MM.1S (cell line): ENCODE measurements around the gene GFRA3.

Experiments
- DNase-seq: peaks from one replicate; pipeline ENCODE4 v3.0.0-alpha.2; 2015
- H2AFZ ChIP-seq: fragments of 300-600 bp; sonication (generic); 2 replicates; pipeline ENCODE4 v1.6.0; 2016; ENCODE audit warnings: antibody characterized with exemption, low read length
- H3F3A ChIP-seq: fragments of 300-600 bp; sonication (generic); 2 replicates; pipeline ENCODE4 v1.6.1; 2016; ENCODE audit warnings: mild to moderate bottlenecking, antibody characterized with exemption, low read length, moderate library complexity, mixed read lengths; ENCODE audit not compliant: insufficient read depth
- H3K27ac ChIP-seq: fragments of 300-600 bp; sonication (generic); 2 replicates; pipeline ENCODE4 v1.5.1; 2016; ENCODE audit warnings: mild to moderate bottlenecking, low read length
- H3K27me3 ChIP-seq: fragments of 300-600 bp; sonication (generic); replicated peaks from 2 replicates; pipeline ENCODE4 v1.6.0; 2016; ENCODE audit warnings: low read length; ENCODE audit not compliant: insufficient read depth
- H3K36me3 ChIP-seq: fragments of 300-600 bp; sonication (generic); replicated peaks from 2 replicates; pipeline ENCODE4 v1.6.1; 2016; ENCODE audit warnings: mild to moderate bottlenecking, low read length, mixed read lengths; ENCODE audit not compliant: insufficient read depth
- H3K4me1 ChIP-seq: fragments of 300-600 bp; sonication (generic); 2 replicates; pipeline ENCODE4 v1.6.1; 2016; ENCODE audit warnings: low read length, mixed read lengths
- H3K4me2 ChIP-seq: fragments of 300-600 bp; sonication (generic); 2 replicates; pipeline ENCODE4 v1.6.0; 2016; ENCODE audit warnings: low read depth, low read length
- H3K4me3 ChIP-seq: fragments of 300-600 bp; sonication (generic); 2 replicates; pipeline ENCODE4 v1.5.1; 2016; ENCODE audit warnings: low read length, mixed read lengths
- H3K79me2 ChIP-seq: fragments of 300-600 bp; sonication (generic); 2 replicates; pipeline ENCODE4 v1.6.1; 2016; ENCODE audit warnings: mixed run types, low read length, mixed read lengths
- H3K9ac ChIP-seq: fragments of 300-600 bp; sonication (generic); 2 replicates; pipeline ENCODE4 v1.6.1; 2016; ENCODE audit warnings: low read length, mixed read lengths
- H3K9me2 ChIP-seq: fragments of 300-600 bp; sonication (generic); replicated peaks from 2 replicates; pipeline ENCODE4 v1.6.1; 2016; ENCODE audit warnings: mild to moderate bottlenecking, low read length, mixed read lengths; ENCODE audit not compliant: insufficient read depth
- H3K9me3 ChIP-seq: fragments of 300-600 bp; sonication (generic); replicated peaks from 2 replicates; pipeline ENCODE4 v1.6.1; 2016; ENCODE audit warnings: mild to moderate bottlenecking, low read length, mixed read lengths; ENCODE audit not compliant: insufficient read depth
- H4K20me1 ChIP-seq: fragments of 300-600 bp; sonication (generic); 2 replicates; pipeline ENCODE4 v1.6.1; 2016; ENCODE audit warnings: mild to moderate bottlenecking, low read length, moderate library complexity, mixed read lengths; ENCODE audit not compliant: insufficient read depth
- EZH2 ChIP-seq: fragments of 300-600 bp; sonication (generic); optimal IDR thresholded peaks from 2 replicates; pipeline ENCODE3; 2017; ENCODE audit warnings: low read depth, mild to moderate bottlenecking, antibody characterized with exemption, low read length, mixed read lengths
- EZH2phosphoT487 ChIP-seq: fragments of 300-600 bp; sonication (generic); IDR thresholded peaks from 2 replicates; pipeline ENCODE4 v1.6.1; 2018; ENCODE audit warnings: antibody characterized with exemption, low read length
- TF ChIP-seq, protein P1 (sequence below): fragments of 300-600 bp; sonication (generic); IDR thresholded peaks from 2 replicates; pipeline ENCODE4 v1.5.1; 2016; ENCODE audit warnings: antibody characterized with exemption, low read length, mixed read lengths

The GFRA3 gene

GRCh38 chr5:138210985-138211384 is 63.4 kb downstream of the GFRA3 start:
- no peak overlapping the region for H3K4me3 ChIP-seq
- TF ChIP-seq, protein P1, sequence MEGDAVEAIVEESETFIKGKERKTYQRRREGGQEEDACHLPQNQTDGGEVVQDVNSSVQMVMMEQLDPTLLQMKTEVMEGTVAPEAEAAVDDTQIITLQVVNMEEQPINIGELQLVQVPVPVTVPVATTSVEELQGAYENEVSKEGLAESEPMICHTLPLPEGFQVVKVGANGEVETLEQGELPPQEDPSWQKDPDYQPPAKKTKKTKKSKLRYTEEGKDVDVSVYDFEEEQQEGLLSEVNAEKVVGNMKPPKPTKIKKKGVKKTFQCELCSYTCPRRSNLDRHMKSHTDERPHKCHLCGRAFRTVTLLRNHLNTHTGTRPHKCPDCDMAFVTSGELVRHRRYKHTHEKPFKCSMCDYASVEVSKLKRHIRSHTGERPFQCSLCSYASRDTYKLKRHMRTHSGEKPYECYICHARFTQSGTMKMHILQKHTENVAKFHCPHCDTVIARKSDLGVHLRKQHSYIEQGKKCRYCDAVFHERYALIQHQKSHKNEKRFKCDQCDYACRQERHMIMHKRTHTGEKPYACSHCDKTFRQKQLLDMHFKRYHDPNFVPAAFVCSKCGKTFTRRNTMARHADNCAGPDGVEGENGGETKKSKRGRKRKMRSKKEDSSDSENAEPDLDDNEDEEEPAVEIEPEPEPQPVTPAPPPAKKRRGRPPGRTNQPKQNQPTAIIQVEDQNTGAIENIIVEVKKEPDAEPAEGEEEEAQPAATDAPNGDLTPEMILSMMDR: no peak
- no peak for TF ChIP-seq EZH2
- no peak for TF ChIP-seq EZH2phosphoT487
- no peaks in the 10 kb centered on the region for H3K27me3 ChIP-seq
- no peaks in the 10 kb centered on the region for H4K20me1 ChIP-seq
- H3F3A ChIP-seq: no peaks in the 10 kb centered on the region
- H2AFZ ChIP-seq: no peak overlapping the region
- H3K4me1 ChIP-seq: peaks cover 4% of the 10 kb centered on the region; the same call in 1 of the 2 replicates
- H3K4me2 ChIP-seq: no peak overlapping the region
- no peaks in the 10 kb centered on the region for H3K9me2 ChIP-seq
- peaks cover 3% of the 10 kb centered on the region for H3K36me3 ChIP-seq
- no peak overlapping the region for H3K27ac ChIP-seq
- no peak overlapping the region for H3K9ac ChIP-seq
- H3K79me2 ChIP-seq: peaks cover 63% of the 10 kb centered on the region
- DNase-seq: no peak
- H3K9me3 ChIP-seq: no peaks in the 10 kb centered on the region
